GM21526 (cell line): ENCODE results near the gene SNX27.

Source experiments
- ATAC-seq: cut with Tn5 transposase; IDR thresholded peaks from one replicate; pipeline ENCODE4 v1.9.1; 2021; ENCODE audit warnings: moderate library complexity; ENCODE audit not compliant: unreplicated experiment, low FRiP score

SNX27 gene

GRCh38 chr1:151611832-151612500 lies at the start of gene SNX27:
Gene SNX27 (plus strand): TSS chr1:151612050. CDS start chr1:151612202, 152 bp downstream.
- ATAC-seq, result peak; percentile 91

GRCh38 chr1:151562661-151563060 lies 49.2 kb upstream of the SNX27 start:
- no peak for ATAC-seq

GRCh38 chr1:151563376-151563775 lies 48.5 kb upstream of the SNX27 start:
- no peak for ATAC-seq

- ATAC-seq, result no peak
Observed at GRCh38 chr1:151565502-151566189, 46.2 kb upstream of the SNX27 start.

GRCh38 chr1:151568626-151569088 lies 43.2 kb upstream of the SNX27 start:
- no peak for ATAC-seq

- ATAC-seq, result no peak
Observed at GRCh38 chr1:151570819-151571218, 41.0 kb upstream of the SNX27 start.

- ATAC-seq, result no peak
Observed at GRCh38 chr1:151574575-151575529, 37.0 kb upstream of the SNX27 start.

GRCh38 chr1:151577173-151577572 lies 34.7 kb upstream of the SNX27 start:
- no peak for ATAC-seq

GRCh38 chr1:151578941-151579340 lies 32.9 kb upstream of the SNX27 start:
- ATAC-seq, result no peak

GRCh38 chr1:151579436-151580225 lies 32.2 kb upstream of the SNX27 start:
- no peak for ATAC-seq

GRCh38 chr1:151581451-151581850 lies 30.4 kb upstream of the SNX27 start:
- ATAC-seq, result no peak

- no peak for ATAC-seq
Observed at GRCh38 chr1:151581921-151582320, 29.9 kb upstream of the SNX27 start.

GRCh38 chr1:151583796-151584195 lies 28.1 kb upstream of the SNX27 start:
- no peak for ATAC-seq

GRCh38 chr1:151584278-151584677 lies 27.6 kb upstream of the SNX27 start:
- ATAC-seq, result no peak

GRCh38 chr1:151584780-151585179 lies 27.1 kb upstream of the SNX27 start:
- no peak for ATAC-seq

- no peak for ATAC-seq
Observed at GRCh38 chr1:151585622-151586021, 26.2 kb upstream of the SNX27 start.

- ATAC-seq, result no peak
Observed at GRCh38 chr1:151590961-151591360, 20.9 kb upstream of the SNX27 start.

GRCh38 chr1:151593730-151594129 lies 18.1 kb upstream of the SNX27 start:
- ATAC-seq, result no peak

- peak; percentile 71 for ATAC-seq
Observed at GRCh38 chr1:151594143-151594625, 17.7 kb upstream of the SNX27 start.
